GM15510 (cell line): ENCODE measurements around the gene TEKTIP1.

ENCODE experiments used
- POLR2A ChIP-seq: IDR thresholded peaks from 3 replicates; pipeline ENCODE4 v1.6.1; 2011; ENCODE audit warnings: borderline replicate concordance; ENCODE audit not compliant: insufficient read length; ENCODE audit errors: extremely low read depth

TEKTIP1 gene

DNA sequence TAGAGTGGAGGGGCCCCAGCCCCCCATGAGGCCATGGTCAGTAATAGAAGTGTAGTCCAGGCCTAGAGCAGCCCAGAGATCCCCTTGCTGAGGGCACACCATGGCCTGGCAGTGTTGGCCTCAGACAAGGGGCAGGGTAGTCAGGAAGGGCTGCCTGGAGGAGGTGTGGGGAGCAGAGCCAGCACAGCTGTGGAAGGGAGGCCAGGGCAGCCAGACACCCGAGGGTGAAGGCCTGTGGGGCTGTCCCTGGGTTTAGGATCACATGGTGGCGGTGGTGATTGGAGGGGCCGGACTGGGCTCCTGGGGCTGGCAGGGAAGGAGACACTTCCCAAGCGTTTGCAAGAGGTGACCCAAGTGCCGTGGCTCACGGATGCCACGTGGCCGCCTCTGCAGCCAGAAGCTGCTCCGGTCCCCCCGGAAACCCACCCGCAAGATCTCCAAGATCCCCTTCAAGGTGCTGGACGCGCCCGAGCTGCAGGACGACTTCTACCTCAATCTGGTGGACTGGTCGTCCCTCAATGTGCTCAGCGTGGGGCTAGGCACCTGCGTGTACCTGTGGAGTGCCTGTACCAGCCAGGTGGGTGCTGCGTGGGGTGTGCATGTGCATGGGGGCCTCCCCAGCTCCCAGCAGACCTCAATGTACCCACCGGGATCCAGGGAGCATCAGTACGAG, 11.6 kb upstream of the TEKTIP1 start:
- TF ChIP-seq POLR2A, result no peak

DNA sequence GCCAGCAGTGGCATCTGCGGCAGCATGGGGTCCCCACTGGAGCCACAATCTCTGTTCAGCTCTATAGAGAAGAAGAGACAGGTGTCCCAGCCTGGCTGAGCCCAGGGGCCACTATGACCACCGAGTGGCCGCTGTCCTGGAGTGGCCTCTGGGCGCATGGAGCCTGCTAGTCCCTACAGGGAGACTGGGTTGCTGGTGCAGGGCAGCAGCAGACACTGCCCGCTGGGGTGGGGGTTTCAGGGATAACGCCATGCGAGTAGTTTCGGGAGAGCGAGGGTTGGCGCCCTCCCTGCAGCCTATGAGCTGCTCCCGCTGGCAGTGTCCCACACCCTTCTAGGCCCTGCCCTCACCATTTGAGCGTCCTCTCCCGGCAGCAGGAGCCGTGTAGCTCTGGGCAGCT, 10.9 kb upstream of the TEKTIP1 start:
- TF ChIP-seq POLR2A, result no peak

DNA sequence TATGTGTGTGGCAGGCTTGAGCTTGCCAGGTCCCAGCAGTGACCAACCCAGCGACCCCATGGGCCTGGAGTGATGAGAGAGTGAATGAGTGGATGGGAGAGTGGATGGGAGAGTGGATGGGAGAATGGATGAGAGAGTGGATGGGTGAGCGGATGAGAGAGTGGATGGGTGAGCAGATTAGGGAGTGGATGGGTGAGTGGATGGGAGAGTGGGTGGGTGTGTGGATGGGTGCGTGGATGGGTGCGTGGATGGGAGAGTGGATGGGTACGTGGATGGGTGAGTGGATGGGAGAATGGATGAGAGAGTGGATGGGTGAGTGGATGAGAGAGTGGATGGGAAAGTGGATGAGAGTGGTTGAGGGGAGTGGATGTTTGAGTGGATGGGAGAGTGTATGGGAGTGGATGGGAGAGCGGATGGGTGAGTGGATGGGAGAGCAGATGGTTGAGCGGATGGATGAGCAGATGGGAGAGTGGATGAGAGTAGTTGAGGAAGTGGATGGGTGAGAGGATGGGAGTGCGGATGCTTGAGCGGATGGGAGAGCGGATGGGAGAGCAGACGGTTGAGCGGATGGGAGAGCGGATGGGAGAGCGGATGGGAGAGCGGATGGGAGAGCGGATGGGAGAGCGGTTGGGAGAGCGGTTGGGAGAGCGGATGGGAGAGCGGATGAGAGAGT, 10.3 kb upstream of the TEKTIP1 start:
- no peak for TF ChIP-seq POLR2A

DNA sequence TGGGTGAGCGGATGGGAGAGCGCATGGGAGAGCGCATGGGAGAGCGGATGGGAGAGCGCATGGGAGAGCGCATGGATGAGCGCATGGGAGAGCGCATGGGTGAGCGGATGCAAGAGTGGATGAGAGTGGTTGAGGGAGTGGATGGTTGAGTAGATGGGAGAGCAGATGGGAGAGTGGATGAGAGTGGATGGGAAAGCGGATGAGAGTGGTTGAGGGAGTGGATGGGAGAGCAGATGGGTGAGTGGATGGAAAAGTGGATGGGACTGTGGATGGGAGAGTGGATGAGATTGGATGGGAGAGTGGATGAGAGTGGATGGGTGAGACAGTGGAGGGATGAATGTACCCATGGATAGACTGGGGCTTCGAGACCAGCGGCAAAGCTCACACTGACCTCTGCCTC, 8.6 kb upstream of the TEKTIP1 start:
- TF ChIP-seq POLR2A, result no peak

DNA sequence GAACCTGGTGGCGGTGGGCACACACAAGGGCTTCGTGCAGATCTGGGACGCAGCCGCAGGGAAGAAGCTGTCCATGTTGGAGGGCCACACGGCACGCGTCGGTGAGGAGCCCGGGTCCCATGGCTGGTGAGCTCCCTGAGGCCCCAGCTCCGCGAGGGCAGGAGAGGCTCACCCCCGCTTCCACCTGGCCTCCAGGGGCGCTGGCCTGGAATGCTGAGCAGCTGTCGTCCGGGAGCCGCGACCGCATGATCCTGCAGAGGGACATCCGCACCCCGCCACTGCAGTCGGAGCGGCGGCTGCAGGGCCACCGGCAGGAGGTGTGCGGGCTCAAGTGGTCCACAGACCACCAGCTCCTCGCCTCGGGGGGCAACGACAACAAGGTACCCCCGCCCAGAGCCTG, 7.3 kb upstream of the TEKTIP1 start:
- no peak for TF ChIP-seq POLR2A

DNA sequence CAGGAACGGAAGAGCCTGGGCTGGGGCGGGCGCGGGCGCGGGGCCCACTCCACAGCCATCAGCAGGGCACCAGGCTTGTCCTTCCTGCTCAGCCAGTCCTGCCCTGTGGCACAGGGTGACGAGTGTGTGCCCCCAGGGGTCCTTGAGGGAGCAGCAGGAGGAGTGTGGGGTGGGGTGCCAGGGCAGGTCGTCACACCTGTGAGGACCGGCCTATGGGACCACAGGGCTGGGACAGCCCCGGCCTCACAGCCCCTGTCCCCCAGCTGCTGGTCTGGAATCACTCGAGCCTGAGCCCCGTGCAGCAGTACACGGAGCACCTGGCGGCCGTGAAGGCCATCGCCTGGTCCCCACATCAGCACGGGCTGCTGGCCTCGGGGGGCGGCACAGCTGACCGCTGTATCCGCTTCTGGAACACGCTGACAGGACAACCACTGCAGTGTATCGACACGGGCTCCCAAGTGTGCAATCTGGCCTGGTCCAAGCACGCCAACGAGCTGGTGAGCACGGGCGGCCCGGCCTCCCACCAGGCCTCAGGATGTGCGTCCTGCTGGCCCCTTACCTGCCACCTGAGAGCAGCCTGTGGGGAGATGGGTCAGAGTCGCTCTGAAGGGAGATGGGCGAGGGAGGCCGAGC, 6.7 kb upstream of the TEKTIP1 start:
- TF ChIP-seq POLR2A, result no peak

DNA sequence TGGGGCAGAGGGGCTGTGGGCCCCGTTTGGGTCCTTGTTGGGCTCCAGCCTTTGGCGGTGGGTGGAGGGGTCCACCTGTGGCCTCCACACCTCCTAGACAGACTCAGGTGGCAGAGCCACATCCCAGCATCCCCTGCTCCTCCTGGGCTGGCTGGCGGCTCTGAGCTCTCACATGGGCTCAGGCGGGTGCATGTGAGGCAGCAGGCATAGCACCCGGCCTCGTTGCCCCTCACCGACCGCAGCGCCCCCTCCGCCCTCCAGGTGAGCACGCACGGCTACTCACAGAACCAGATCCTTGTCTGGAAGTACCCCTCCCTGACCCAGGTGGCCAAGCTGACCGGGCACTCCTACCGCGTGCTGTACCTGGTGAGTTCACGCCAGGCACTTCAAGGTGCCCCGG, 5.9 kb upstream of the TEKTIP1 start:
- TF ChIP-seq POLR2A, result no peak

DNA sequence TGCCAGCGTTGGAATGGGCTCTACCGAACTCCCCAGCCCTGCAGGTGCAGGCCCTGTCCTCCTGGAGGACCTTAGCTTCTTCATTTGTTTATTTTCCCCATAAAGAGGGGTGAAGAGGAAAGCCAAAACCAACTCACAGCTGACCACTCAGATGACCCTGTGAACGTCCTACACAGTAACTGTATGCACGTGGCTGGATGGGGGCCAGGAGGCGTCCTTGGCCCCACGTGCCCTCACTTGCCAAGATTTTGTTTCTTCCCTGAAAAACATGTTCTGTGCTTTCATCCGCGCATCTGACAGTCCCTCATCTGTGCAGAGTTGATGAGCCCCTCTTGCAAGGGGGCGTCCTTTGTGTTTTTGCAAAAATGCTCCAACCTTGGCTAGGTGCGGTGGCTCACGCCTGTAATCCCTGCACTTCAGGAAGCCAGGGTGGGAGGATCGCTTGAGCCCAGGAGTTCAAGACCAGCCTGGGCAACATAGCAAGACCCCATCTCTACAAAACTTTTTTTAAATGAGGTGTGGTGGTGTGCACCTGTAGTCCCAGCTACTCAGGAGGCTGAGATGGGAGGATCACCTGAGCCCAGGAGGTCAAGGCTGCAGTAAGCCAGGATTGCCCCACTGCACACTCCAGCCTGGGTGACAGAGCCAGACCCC, 5.3 kb upstream of the TEKTIP1 start:
- TF ChIP-seq POLR2A, result no peak

DNA sequence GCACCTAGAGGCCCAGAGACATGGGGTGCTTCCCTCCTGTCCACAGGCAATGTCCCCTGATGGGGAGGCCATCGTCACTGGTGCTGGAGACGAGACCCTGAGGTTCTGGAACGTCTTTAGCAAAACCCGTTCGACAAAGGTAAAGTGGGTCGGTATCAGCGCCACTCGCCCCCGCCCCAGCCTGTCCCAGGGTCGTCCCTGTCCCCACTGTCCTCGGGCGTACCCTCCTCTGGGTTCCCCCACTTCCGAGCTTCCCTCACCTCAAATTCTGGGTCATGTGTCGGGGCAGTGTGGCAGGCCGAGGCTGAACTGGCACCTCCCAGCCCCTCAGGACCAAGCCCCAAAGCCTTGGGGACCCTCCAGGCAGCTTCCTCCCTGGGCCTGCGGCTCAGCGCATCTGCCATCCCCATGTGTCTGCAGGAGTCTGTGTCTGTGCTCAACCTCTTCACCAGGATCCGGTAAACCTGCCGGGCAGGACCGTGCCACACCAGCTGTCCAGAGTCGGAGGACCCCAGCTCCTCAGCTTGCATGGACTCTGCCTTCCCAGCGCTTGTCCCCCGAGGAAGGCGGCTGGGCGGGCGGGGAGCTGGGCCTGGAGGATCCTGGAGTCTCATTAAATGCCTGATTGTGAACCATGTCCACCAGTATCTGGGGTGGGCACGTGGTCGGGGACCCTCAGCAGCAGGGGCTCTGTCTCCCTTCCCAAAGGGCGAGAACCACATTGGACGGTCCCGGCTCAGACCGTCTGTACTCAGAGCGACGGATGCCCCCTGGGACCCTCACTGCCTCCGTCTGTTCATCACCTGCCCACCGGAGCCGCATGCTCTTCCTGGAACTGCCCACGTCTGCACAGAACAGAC, 4.4 kb upstream of the TEKTIP1 start:
- no peak for TF ChIP-seq POLR2A

DNA sequence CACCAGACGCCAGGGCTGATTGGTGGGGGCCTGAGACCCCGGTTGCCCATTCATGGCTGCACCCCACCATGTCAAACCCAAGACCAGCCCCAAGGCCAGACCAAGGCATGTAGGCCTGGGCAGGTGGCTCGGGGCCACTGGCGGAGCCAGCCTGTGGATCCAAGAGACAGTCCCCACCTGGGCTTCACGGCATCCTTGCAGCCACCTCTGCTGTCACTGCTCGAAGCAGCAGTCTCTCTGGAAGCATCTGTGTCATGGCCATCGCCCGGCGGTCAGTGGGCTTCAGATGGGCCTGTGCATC, 3.8 kb upstream of the TEKTIP1 start:
- TF ChIP-seq POLR2A, result no peak

DNA sequence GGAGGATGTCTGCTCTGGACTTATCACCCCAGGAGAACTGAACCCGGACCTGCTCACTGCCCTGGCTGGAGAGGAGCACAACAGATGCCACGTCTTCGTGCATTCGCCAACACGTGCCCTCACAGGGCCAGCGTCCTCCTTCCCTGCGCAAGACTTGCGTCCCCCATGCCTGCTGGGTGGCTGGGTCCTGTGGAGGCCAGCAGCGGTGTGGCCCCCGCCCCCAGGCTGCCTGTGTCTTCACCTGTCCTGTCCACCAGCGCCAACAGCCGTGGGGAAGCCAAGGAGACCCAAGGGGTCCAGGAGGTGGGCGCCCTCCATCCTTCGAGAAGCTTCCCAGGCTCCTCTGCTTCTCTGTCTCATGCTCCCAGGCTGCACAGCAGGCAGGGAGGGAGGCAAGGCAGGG, 3.4 kb upstream of the TEKTIP1 start:
- peak; percentile 14 for TF ChIP-seq POLR2A

DNA sequence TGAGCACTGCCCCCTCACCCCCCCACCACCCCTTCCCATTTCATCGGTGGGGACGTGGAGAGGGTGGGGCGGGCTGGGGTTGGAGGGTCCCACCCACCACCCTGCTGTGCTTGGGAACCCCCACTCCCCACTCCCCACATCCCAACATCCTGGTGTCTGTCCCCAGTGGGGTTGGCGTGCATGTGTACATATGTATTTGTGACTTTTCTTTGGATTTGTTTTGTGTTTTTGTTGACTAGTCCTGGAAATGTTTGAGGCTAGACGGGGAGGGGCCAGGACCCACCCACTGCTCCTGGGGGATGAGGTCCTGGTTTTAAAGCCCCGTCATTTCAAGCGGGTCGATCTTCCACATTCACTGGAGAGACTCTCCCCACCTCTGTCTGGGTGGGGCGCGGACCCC, 3.0 kb upstream of the TEKTIP1 start:
- TF ChIP-seq POLR2A, result no peak

DNA sequence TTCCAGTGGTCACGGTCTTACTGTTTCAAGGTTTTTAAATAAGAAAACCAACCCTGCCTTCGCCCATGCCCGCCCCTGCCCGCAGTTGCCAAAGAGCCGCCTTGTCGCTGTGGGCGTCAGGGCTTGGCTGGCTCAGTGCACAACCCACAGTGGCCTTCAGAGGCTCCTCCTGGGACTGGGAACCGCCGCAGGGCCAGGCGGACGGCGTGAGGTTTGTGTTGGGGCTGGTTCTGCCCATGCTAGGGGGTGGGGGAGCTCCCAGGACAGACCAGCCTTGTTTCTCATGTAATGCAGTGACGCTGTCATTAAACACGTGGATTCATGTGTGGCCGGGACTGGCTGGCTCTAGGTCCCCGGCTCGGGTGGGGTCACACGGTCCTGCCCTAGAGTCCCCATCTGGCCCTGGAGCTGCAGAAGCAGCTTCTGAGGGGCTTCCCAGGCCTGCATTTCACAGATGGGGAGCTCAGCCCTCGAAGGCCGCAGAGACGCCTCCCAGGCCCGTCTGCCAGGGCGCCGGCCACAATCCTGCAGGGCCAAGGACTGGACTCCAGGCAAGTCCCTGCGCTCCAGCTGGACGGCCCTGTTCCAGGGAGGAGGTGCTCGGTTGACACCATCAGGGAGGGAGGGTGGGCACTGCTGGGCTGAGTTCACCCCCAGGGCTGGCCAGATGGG, 2.4 kb upstream of the TEKTIP1 start:
- no peak for TF ChIP-seq POLR2A

DNA sequence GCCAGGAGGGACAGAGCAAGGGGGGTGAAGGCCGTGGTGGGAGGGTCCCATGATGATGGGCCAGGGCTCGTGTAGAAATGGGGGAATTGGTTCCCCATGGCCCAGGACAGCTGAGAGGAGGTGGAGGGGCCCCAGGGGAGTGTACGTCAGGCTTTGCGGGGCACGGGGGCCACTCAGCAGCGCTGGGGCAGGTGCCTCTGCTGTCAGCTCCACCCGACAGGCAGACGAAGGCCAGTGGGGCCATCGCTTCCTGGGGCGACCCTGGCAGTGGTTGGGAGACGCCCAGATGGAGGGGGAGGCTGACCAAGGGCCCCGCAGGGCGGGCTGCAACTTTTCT, 1.9 kb upstream of the TEKTIP1 start:
- TF ChIP-seq POLR2A, result no peak
